Stimulated activated naive CD4-positive, alpha-beta T cell treated with Interleukin-2 at 50 U/mL for 16 hours (primary cell): Measurements from ENCODE around the gene KLHL29.

Experiments used
- DNase-seq: peaks from one replicate; lab custom pipeline; 2025; lab: John Stamatoyannopoulos, UW

Gene KLHL29

DNA sequence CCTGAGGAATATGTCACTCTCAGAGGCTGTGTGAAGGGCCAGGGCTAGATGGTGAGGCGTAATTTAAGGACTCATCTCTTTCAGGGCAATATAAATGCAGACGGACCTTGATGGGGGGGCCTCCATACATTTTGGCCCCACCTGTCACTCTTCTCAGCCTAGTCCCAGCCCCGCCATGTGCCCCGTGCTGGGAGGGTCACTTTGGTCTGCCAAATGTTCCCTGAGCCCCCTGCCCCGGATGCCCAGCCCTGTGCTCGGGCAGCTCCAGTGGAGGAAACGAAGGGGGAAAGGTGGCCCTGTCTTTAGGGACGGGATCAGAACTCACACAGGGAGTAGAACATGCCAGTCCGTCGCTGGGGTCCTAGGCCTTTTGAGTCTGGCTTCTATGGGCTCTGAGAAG, 168.6 kb downstream of the KLHL29 start:
- no peak for DNase-seq

DNA sequence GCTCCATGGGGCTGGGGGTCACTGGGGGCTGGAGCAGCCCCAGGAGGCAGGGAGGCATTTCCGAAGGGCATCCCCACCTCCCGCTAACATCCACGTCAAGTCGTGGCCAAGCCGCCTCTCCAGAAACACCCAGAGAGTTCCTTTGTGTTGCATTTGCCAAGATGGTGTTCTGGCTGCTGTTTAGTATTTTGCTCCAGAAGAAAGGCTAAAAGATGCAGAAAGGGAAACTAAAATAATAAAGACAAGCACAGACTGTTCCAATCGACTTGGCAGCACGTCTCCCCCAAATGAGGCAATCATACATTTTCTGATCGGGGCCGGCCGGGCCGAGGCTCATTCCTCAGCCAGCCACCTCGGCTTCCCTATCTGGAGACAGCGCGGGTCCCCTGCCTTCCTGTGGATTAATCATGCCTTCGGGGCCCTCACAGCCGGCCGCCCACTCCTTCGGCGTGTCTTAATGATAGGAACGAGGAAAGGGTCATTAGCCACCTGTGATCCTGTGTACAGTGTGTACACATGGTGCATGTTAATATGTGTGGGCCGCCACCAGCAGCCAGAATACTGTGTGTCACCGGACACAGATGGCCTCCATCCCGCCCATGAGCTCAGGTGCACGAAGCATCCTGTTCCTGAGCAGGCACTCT, 169.2 kb downstream of the KLHL29 start:
- no peak for DNase-seq

DNA sequence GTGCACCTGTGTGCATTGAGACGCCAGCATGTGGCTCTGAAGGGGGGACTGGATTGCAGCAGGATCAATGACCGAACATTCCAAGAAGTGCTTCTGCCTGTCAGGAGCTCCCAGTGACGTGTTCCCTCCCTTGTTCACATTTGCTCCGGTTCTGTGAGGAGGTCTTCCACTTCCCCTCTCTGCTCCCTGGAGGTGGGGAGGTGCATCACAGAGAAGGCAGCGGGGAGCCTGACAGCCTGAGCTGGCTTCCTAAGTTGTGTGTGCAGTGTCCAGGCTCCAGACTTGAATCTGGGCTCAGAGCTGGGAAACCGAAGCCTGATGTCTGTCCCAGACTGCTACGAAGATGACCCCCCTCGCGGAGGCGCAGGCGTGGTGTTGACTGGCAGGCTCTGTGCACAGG, 171.0 kb downstream of the KLHL29 start:
- DNase-seq, result no peak

DNA sequence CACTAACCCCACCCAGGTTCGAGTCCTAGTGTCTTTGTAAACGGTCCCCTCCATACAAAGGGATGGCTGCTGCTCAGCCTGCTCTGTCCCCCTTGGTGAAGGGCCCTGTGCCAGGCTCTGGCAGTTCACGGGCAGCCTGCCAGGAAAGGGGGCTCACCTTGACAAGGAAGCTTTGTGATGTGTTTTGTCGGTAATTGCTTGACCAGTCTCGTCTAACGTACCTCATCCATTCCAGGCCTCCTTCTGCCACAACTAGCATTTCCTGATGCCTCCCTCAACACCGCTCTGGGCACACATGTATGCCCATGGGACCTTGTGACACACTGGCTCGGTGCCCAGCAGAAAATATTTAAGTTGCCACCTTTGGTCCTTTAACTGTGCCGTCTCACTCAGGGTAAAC, 171.9 kb downstream of the KLHL29 start:
- no peak for DNase-seq

DNA sequence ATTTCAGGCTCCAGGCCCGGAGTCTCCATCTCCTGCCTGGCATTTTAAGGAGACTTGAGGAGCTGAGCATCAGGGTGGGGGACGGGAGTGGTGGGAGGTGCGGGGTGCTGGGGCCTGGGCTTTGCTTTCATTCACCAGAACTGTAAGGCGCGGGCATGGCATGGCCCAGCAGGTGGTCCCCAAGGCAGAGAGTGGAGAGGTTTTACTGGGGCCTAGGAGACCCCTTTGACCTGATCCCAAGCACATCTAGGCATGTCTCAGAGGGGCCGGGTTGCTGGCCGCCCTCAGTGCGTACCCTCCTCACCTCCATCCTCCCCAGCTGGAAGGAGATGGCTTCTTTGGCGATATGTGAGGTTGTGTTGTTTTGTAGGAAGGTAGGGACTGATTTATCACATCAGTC, 172.5 kb downstream of the KLHL29 start:
- DNase-seq, result no peak

DNA sequence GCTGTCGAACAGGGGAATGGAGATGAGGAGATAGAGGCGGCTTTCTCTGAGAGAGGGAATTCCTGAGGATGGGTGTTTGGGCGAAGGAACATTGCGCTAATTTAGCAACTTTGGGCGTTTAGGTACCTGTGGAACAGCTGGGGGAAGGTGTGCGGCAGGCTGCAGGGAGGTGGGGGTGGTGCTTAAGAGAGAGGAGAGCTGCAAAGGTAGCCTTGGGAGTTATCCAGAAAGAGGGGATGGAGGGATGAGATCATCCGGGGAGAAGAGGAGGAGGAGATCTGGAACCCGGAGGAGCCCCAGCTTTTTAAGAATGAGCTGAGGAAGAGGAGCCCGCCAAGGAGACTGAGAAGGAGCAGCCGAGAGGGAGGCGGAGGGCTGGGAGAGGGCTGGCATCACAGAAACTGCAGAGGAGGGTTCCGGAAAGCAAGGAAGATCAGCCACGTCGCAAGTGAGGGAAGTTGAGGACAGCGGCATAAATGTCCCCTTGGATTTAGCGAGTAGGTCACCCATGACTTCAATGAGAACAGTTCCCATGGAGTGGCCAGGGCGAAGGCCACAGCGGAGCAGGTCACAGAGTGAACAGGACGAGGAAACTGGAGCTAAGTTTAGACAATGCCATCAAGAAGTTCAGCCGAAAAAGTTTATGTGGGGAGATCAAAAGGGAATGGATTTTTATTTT, 174.7 kb downstream of the KLHL29 start:
- DNase-seq, result no peak

DNA sequence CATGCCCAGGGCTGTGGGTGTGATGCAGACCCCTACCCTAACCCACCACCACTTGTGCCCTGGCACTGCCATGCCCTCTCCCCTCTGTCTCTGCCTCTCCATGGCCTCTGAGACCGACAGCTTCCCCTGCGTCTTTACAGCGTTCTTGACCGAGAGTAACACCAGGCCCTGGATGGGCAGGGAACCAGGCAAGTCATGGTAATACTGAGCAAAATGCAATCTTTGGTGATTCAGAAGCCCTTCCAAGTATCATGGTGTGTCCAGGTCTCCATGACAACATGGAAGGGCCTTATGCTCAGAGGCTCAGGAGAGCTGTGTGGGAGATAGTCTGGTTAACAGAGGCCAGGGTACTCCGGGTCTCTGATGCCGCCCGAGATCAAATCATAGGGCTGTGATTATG, 176.1 kb downstream of the KLHL29 start:
- DNase-seq, result no peak

DNA sequence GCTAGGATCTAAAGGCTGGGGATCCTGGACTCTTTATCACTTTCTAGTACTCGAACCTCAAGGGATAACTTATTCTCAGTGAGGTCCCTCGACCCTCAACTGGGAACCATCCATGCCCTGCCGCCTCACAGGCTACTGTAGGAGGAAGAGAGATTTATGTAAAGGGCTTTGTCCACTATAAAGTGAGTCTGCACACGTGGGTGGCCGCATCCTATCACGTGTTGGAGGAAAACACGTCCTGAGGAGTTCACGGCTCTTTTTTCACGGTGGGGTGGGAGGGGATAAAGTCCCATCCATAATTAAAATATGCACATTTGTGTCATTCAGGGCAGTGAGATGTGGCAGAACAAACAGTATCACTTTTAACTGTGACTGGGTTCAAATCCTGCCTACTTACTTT, 176.6 kb downstream of the KLHL29 start:
- DNase-seq, result no peak

DNA sequence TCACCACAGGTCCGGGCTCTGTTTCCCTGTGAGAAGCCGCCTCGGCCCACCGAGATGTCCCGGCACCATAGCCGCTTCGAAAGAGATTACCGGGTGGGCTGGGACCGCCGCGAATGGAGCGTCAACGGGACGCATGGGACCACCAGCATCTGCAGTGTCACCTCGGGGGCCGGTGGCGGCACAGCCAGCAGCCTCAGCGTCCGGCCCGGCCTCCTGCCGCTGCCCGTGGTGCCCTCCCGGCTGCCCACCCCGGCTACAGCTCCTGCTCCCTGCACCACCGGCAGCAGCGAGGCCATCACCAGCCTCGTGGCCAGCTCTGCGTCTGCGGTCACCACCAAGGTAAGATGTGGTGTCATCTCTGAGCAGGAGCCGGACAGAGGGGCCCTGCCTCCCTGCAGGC, 177.2 kb downstream of the KLHL29 start:
- DNase-seq, result no peak

DNA sequence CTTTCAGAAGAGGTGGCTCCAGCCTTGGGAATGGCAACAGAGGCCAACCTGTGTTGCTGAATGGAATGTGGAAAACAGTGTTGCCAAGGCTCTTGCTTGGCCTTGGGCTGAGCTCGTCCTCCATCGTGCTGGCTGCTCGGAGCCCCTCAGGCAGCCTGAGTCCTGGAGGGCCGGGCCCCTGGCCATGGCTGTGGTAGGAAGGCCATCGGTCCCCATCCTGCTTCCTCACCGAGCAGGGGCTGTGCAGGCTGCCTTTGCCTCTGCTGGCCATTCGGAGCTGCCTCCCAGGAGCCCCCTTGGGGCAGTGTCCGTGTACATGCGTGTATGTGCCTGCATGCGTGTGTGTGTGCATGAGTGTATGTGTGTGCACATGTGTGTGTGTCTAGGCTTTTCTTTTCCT, 178.2 kb downstream of the KLHL29 start:
- DNase-seq, result no peak

DNA sequence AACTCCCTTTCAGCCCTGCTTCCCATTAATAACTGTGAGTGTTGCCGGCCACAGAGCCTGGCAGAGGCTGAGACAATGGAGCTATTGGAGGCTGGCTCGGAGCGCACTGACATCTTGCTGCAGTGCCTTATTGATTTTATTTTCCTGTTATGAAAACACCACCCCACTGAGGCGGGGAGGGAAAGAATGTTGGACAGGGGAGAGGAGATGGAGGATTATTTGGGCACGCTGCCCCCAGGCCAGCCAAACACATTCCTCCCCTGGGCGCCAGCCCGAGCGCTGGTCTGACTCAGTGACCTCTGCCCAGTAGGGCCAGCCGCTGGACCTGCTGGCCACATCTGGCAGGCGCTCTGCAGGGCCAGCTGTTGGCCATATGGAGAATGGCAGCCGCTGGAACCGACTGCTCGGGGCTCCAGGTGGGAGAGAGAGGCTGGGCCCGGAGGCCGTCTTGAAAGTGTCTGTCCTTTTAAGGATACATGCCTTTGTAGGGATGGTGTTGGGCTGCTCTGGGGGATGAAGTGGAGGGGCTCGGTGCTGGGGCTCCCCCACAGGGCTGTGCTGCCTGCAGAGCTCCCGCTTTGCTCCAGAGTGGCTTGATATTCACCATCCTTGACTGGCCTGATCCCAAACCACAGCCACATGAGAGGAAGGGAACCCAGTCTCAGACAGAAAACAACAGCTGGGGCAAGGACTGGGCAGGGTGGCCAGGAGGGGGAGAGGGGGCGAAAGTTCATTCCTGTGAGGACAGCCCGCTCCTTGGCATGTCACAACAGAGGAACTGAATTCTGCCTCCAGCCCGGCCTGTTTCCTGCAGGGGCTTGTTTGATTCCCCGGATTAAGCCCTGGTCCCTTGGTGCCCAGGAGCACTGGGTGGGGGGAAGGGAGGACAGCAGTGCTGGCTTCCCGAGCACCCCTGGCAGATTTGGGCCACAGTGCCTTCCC, 179.0 kb downstream of the KLHL29 start:
- no peak for DNase-seq

DNA sequence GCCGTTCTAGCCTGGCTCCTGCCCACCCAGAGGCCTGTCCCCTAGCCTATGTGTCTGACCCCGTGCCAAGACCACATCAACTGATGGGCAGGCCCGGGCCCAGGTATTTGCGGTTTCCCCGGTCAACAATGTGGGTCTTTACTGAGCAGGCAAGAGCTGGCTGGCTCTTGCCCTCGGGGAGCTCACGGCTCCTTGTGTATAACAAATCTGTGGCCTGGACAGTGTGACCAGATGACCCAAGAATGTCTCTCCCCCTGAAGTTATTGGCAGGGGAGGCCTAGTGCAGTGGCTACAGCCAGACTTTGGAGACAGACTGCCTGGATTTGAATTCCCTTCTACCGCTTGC, 179.6 kb downstream of the KLHL29 start:
- DNase-seq, result no peak

DNA sequence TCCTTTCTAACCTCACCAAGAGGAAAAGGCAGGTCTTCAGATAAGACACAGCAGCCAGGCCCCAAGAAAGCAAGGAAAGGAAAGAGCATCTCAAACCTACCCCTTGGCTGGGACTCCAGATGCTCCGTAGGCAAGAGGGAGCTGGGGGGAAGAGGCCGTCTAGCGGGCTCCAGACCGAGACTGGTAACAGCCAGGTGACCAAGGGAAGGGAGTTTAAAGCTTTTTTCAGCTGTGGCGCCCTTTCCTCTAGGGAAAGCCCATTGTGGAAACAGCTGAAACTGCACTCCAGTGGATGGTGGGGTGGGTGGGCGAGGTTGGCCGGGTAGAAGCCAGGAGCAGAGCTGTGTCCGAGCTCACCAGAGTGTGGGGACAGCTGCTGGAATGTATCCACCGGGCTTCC, 180.4 kb downstream of the KLHL29 start:
- DNase-seq, result no peak

DNA sequence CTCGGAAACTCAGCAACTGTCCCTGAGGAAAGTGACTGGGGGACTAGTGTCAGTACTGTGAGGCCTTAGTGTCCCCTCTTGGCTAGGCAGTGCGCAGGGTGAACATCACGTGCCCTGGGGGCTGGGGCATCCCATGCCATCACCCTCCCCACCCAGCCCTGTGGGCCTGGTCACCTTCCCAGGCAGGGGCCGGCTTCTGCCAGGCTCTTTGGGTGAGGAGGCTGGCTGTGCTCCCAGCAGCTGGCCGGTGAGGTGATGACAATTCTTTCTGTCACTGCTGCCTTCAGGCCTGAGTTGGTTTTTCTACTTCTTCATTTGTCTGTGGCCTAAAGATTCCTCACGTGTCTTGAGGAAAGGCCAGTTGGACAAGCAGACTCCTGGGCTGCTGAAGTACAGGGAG, 180.8 kb downstream of the KLHL29 start:
- DNase-seq, result no peak

DNA sequence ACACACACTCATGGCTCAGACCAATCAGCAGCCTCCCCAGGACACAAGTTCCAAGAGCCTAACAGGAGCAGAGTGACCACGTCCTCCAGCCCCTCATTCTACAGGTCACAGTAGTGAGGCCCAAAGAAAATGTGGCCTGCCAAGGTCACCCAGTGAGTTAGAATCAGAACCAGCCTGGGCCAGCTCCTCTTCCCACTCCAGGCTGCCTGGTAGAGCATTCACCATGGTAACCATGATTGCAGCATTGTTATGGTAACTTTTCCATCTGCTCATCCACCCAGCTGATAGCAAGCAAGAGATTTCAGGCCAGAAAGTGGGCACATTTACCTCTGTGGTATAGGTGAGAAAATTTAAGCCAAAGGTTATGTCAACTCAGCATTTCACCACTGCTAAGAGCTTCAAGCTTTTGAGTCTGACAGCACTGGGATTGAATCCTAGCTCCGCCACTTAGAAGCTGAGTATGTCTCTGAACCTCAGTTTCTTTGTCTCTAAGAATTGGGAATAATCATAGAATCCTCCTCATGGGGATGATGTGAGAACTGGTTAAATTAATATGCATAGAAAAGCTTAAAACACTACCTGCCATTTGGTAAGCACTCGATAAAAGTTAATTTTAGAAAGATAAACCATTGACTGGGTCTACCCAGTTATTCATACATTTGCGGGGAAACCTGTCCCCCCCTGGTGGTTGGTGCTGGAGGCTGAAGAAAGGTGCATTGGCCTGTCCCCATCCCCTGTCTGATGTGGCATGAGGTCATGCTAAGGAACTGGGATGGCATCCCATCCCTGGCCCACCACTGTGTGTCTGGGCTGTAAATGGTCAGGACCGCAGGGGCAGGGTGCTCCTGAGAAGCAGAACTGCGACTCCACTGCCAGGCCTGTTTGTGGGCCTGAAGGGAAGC, 181.5 kb downstream of the KLHL29 start:
- DNase-seq, result no peak

DNA sequence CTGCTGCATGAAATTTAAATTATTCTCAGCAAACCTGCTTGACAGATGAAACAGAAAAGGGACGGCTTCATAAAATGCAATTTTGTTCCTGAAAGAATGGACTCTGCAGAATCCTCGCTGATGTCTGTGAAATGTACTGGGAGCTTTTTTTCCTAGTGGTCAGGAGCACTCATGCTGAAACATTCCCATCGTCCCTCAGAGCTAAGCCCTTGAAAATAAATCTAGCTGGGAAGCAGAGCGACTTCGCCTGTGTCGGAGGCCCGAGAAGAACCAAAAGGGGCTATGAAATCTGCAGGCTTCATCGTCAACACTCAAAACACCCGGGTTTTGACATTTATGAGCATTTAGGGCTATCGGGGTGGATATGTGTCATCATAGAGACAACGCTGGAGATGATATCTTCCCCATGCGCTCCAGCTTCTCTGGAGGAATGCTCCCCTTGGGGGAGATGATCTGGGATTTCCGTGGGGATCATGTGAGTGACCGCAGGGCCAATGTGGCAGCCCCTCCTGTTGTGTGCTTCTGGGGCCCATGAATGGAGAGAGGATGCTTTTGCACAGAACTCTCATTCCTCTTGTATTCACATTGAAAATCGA, 182.3 kb downstream of the KLHL29 start:
- DNase-seq, result no peak

DNA sequence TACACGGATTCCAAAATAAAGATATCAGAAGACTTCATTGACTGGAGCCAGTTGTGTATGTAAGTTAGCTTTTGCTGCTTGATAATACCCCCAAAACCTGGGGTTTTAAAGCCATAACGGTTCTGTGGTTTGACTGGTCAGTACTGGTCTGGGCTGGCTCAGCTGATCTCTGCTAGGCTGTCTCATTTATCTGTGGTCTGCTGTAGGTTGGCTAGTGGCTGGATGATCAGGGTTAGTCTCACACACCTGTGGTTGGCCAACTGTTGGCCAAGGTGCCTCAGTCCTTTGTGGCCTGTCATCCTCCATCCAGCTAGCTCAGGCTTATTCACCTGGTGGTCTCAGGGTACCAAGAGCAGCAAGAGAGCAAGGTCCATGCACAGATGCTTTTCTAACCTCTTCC, 183.2 kb downstream of the KLHL29 start:
- no peak for DNase-seq

DNA sequence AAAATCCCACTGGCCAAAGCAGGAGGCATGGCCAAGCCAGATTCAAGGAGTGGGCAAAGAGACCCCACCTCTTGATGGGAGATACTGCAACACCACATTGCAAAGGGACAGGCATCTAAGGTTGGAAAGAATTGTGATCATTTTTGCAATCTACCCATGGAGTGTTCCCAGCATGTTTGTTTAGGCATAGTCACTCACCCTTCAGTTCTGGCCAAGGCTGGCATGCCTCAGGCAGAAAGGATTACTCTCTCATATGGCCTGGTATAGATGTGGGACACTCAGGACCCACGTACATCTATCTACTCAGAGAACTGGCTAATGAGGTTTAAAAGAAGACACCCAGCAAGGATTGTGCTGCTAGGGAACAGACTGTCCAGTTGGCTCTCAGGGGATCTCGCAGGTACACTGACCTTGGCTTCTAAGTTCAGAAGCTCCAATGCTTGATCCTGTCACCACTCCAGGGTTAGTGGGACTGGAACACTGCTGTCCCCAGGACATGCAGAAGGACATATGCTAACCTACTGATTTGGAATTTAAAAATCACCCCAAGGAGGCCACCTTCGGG, 183.7 kb downstream of the KLHL29 start:
- no peak for DNase-seq

DNA sequence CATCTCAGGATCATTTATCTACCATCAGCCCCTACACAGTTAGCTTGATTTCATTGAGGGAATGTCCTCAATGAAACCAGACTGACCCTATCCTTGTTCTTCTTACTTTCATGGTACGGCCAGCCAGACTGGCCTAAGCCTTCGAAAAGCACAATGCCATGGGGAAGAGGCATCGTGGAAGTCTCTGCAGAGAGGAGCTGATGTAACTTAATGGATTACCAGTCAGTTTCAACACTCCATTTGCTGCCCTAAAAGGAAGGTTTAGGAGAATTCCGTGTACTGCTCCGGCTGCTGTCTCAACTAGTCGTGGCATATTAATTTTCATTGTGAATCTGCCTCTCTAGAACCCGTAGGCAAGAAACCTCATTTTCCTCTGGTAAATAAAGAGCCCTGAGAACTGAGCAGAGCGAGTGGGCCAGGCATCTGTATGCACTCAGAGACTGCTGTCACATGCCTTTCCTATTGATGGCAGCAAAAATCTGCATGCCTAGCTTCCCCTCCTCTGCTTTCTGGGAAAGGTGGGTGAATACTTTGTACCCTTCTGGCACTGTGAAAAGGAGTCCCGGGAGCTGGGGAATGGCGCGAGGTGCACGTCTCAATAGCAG, 184.9 kb downstream of the KLHL29 start:
- DNase-seq, result no peak

DNA sequence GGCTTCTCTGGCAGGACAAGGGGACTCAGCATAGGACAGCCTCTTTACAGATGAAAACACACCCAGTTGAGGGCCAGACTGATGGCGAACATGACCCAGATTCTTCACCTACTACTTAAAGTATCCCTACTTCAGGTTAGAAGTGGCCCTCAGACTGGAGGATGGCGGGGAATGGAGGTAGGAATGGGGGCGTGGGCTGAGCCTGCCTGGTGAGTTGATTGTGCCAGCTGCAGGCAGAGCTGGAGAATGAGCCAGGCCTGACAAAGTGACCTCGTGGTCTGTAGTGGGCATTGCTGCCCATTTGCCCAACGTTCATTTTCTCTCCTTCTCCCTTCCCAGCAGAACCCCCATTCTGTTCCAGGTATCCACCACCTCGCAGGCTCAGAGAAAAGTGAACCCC, 186.1 kb downstream of the KLHL29 start:
- DNase-seq, result no peak
